Measurements from ENCODE around the gene MRPL44. TPM values are rescaled to one million over a fixed set of nuclear protein-coding genes. Genes with fewer than 3 reads are reported as not detected.
A peak's percentile ranks its signal among the peaks of the same experiment; 100 is the strongest.

Gene MRPL44
- total and polyA plus RNA-seq, 2 of the 13 experiments (the other 11 are each of a cell fraction or from before 2014, with no cell fraction given) = 38.4 to 78.0 TPM

GRCh38 chr2:223908304-223908998, 48.8 kb upstream of the MRPL44 start (continued):
- TF ChIP-seq MTF1 (CRISPR knock-in tag; IDR thresholded peaks at IDR 0.05) = no peak
- peak; percentile 93 for TF ChIP-seq ZNF124 (CRISPR knock-in tag; IDR thresholded peaks at IDR 0.05)
- no peak for TF ChIP-seq ZNF569 (CRISPR knock-in tag; IDR thresholded peaks at IDR 0.05; ENCODE audit: borderline replicate concordance)
- TF ChIP-seq ZNF597 (CRISPR knock-in tag; IDR thresholded peaks at IDR 0.05) = no peak
- TF ChIP-seq ZNF816 (CRISPR knock-in tag; IDR thresholded peaks at IDR 0.05; ENCODE audit: borderline replicate concordance) = no peak
- no peak for TF ChIP-seq RFX5 (IDR thresholded peaks at IDR 0.05; ENCODE audit: low read depth, low read length)
- TF ChIP-seq NFIB (CRISPR knock-in tag; IDR thresholded peaks at IDR 0.05; ENCODE audit: borderline replicate concordance) = no peak
- no peak; the same call in 1 of the 2 replicates for TF ChIP-seq EHMT2 (IDR thresholded peaks at IDR 0.05; ENCODE audit: borderline replicate concordance, low read depth, low read length)
- peak; percentile 64; the same call in 1 of the 2 replicates for TF ChIP-seq ZSCAN31 (CRISPR knock-in tag; IDR thresholded peaks at IDR 0.05; ENCODE audit: low read depth)
- TF ChIP-seq RFX3 (CRISPR knock-in tag; IDR thresholded peaks at IDR 0.05) = no peak
- TF ChIP-seq ZBTB33 (CRISPR knock-in tag; IDR thresholded peaks at IDR 0.05) = no peak
- TF ChIP-seq KDM2A (CRISPR knock-in tag; IDR thresholded peaks at IDR 0.05; ENCODE audit: borderline replicate concordance, low read depth) = peak; percentile 72
- no peak for TF ChIP-seq ZZZ3 (CRISPR knock-in tag; IDR thresholded peaks at IDR 0.05; ENCODE audit: borderline replicate concordance)
- no peak for TF ChIP-seq ZNF224 (CRISPR knock-in tag; IDR thresholded peaks at IDR 0.05)
- peak; percentile 73; the same call in 1 of the 2 replicates for TF ChIP-seq SALL2 (CRISPR knock-in tag; IDR thresholded peaks at IDR 0.05)
- no peak; the same call in 1 of the 2 replicates for TF ChIP-seq ZNF143 (CRISPR knock-in tag; IDR thresholded peaks at IDR 0.05)
- peak; percentile 58 for TF ChIP-seq UBTF (CRISPR knock-in tag; IDR thresholded peaks at IDR 0.05)
- no peak for TF ChIP-seq CBX2 (IDR thresholded peaks at IDR 0.05; ENCODE audit: low read depth, low read length)
- TF ChIP-seq CBX2 (CRISPR knock-in tag; IDR thresholded peaks at IDR 0.05; ENCODE audit: low read depth) = 0 out of 2 replicates have a peak, but pooled peaks have one; percentile 47
- no peak for TF ChIP-seq SRY (CRISPR knock-in tag; IDR thresholded peaks at IDR 0.05)
- no peak for TF ChIP-seq HCFC1 (IDR thresholded peaks at IDR 0.05; ENCODE audit: low read depth, low read length)
- no peak for TF ChIP-seq CSRNP2 (CRISPR knock-in tag; conservative IDR thresholded peaks at IDR 0.05; ENCODE audit: low read depth)

Measured in HepG2 (cell line).